ENCODE data around the gene GPR52.
"Not testable (repeated sequence)": the region's sequence is repeated elsewhere in the genome, so short reads cannot be mapped to it uniquely, and the experiment has no call there.

The GPR52 gene, protein sequence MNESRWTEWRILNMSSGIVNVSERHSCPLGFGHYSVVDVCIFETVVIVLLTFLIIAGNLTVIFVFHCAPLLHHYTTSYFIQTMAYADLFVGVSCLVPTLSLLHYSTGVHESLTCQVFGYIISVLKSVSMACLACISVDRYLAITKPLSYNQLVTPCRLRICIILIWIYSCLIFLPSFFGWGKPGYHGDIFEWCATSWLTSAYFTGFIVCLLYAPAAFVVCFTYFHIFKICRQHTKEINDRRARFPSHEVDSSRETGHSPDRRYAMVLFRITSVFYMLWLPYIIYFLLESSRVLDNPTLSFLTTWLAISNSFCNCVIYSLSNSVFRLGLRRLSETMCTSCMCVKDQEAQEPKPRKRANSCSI
- 2.6 to 3.1 reads per million in 2 donors for total RNA-seq

DNA sequence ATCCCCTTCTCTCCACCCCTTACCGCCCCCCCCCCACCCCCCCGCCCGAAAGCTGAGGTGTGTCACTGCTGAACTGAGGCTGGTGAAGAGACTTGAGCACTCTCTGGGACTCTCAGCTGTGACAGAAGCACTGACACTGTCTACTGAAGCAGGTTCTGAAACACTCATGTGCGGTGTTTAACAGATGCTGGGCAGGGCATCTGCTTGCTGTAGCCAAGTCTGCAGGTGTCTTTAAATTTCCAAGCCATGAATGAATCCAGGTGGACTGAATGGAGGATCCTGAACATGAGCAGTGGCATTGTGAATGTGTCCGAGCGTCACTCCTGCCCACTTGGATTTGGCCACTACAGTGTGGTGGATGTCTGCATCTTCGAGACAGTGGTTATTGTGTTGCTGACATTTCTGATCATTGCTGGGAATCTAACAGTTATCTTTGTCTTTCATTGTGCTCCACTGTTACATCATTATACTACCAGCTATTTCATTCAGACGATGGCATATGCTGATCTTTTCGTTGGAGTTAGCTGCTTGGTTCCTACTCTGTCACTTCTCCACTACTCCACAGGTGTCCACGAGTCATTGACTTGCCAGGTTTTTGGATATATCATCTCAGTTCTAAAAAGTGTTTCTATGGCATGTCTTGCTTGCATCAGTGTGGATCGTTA, at the start of gene GPR52:
TSS of gene GPR52 (plus strand) at position 99 of the 665 bp plus-strand sequence. CDS start at position 247, 148 bp downstream.
- DNase-seq = no peak

DNA sequence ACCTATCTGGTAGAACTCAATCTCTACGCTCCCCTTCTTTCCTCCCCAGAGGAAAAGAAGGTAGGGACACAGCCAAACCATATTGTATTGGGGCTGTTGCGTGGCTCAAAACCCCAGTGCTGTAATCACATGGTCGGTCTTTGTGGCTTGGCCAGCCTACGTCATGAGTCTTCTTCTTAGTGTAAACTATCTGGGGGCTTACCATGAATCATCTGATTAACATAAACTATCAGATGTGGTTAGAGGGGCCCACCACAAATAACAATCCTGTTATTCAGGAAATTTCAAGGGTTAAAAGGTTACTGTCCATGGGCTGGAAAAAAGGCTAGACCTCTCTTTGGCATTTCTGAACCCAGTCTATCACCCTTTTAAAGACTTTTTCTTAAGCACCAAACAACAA, 49.5 kb upstream of the GPR52 start:
- DNase-seq = no peak

DNA sequence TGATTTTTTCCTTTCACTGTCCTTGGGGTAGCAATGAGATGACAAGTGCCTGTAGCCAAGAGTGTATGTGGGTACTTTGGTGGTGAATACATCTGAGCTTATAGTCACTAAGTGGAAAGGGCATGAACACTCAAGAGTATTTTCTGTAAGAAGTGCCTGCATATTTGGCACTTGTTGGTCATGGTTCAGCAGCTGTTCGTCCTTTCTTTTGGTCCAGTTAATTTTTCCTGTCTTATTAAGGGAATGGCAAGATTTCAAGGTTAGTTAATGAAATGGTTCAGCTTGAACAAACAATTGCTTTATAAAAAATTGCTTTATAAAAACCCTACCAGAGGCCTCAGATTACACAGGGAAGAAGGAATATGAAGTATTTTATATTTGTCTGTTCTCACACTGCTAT, 48.6 kb upstream of the GPR52 start:
- DNase-seq = no peak

DNA sequence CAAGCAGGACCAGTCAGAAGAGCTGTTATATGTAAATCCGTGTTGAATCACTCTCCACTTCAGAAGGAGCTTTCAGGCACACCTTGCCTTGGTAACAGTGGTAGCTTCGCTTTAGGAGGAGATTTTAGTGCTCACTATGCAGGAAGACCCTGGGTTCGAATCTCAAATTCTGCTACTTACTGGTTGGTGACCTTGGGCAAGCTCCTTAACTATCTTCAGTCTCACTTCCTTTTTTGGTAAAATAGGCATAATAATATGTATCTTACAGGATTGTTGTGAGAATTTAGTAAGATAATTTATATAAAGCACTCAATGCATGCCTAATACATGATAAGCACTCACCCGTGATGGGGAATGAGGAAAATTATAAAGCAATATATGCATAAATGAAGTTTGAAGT, 46.7 kb upstream of the GPR52 start:
- no peak for DNase-seq

DNA sequence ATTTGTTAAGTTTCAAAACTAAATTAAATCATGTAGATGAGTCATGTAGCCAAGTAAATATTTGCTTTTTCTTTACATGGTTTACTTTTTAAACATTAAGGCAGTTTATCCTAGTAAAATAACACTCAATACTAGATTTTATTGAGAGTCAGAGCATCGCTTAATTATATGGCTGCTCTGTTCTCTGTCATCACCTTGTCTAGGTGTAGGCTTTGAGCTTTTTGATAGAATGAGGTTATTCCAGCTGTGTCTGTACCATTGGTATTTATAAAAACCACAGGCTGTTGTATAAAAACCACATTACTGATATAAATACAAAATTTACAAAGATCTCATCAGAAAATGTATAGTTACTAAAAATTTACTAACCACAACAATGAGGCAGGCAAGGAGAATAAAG, 42.5 kb upstream of the GPR52 start:
- no peak for DNase-seq

DNA sequence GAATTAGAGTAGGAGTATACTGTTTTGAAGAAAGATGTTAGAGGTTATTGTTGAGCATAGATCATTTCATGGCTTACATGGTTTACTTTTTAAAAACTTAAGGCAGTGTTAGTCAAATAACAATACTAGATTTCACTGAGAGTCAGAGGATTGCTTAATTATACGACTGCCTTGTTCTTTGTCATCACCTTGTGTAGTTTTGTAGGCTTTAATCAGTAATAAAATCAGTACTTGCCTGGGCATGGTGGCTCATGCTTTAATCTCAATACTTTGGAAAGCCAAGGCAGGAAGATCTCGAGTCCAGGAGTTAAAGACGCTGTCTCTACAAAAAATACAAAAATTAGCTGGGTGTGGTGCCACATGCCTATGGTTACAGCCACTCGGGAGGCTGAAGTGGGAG, 41.3 kb upstream of the GPR52 start:
- DNase-seq = no peak

DNA sequence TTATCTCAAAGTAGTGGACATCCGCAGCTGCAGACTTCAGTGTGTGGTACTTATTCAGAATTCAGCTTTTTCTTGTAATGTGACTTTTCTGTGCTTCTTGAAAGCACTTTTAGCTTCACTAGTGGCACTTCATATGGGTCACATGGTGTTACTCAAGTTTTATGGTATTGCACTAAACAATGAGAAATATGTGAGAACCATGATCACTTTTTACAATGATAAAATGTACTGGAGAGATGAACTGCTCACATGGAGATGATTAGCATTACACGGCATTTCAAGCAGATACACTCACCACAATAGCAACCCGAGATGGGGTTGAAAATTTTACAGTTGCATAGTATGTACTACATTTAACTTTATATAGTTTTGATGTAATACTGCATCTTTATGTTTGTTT, 40.1 kb upstream of the GPR52 start:
- no peak for DNase-seq

DNA sequence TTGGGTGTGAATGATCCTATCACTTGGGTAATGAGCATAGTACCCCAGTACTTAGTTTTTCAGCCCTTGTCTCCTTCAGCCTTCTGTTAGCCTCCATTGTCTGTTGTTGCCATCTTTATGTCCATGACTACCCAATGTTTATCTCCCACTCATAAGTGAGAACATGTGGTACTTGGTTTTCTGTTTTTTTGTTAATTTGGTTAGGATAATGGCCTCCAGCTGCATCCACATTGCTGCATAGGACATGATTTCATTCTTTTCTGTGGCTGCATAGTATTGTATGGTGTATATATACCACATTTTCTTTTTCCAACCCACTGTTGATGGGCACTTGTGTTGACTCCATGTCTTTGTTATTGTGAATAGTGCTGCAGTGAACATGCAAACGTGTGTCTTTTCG, 39.6 kb upstream of the GPR52 start:
- no peak for DNase-seq

DNA sequence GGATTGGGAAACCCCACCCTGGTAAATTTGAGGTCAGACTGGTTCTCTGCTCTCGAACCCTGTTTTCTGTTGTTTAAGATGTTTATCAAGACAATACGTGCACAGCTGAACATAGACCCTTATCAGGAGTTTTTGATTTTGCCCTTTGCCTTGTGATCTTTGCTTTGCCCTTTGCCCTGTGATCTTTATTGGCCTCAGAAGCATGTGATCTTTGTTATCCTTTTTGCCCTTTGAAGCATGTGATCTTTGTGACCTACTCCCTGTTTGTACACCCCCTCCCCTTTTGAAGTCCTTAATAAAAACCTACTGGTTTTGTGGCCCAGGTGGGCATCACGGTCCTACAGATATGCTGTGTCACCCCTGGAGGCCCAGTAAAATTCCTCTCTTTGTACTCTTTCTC, 38.0 kb upstream of the GPR52 start:
- DNase-seq = not testable (repeated sequence)

DNA sequence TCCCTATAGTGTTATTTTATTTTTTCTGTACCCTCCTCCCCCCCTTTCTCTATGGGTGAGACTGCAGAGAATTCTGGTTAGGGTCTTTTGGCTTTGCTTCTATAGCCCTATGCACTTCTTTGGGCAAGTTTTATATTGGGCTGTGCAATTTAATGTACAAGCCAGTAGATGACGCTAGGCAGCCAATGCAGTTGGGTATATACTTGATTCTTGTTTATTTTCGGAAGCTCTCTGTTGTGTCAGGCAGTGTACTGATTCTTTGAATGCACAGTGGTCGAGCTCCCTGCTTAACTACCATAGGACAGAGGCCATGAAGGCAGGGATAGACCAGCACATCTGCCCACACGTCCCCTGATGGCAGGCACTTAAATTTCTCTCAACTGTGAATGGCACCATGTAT, 34.1 kb upstream of the GPR52 start:
- no peak for DNase-seq

DNA sequence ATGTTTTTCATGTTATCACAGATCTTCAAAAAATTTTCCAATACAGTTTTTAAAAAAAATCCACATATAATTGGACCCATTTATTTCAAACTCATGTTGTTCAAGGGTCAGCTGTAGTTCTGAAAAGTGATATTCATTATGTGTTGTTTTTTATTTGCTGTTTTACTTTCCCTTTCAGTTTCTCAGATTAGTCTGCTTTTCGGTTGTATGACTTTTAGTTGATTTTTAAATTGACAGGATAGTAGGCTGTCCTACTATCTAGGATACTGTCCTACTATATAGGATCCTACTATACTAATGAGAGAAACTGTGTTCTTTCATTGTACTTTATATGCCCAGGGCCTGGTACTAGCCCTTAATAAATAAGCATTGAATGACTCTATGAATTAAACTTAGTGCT, 33.6 kb upstream of the GPR52 start:
- DNase-seq = no peak

DNA sequence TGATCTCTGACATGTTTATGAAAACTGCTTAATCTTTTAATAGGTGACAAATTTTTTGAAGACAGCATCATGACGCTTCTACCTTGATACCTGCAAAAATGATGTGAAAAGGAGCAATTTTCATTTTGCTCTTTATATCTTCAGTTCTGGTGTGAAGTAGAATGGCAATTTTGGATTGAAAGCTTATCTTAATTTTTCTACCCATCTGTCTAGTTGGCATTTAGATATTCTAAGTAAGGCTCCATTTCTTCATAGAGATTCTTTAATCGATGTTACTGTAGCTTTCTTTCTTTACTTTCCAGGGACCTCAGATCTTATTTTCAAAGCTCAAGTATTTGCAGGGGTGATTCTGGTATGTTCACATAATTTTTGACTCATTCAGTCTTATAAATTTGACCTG, 32.3 kb upstream of the GPR52 start:
- no peak for DNase-seq

DNA sequence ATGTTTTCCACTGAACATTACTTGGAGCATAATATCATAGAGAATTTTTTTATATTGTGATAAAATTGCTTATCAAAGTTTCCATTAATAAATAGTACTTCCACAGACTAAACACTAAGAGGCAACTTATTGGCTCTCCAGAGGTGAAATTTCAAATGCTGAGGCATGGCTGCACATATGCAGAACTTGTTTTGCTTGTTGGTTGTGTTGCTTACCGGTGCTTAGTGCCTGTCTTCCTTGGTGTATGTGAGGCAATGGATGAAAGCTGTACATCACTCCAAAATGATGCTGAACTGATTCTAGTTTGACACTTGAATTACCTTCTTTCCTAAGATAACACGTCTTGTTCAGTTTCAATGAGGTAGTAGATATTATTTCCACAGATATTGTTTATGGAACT, 29.8 kb upstream of the GPR52 start:
- DNase-seq = no peak

DNA sequence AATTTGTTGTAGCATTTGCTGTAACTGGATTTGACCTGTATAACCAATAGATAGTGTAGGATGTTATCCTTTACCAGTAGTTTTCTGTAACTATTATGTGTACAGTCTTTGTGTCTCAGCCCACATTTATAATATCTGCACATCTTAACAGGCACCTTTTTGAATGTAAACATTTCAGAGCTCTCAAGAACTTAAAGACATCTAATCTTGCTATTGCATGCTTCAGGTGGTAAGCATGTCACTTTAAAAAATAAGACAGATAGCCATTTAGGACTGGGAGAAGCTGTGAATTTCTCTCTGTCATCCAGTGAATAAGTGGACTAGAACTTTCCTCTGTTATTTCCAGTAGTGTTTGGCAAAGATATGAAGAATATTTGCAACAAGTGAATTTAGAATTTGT, 22.6 kb upstream of the GPR52 start:
- no peak for DNase-seq

DNA sequence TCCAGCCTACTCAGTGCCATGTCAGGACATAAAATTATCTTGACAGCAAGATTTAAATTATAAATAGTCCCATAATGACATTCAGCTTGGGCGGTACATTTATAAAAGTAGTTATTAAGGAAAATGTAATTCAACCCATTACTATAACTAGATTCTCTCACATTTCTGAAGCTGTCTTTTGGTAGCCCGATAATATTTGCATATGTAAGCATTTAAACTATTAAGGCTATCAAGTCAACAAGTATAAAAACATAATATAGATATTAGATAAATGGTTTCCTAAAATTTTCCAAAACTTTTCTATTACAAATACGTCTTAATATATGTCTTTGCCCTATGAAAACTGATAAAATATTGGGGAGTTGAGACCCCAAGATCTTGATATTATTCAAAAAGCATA, 21.6 kb upstream of the GPR52 start:
- DNase-seq = no peak

DNA sequence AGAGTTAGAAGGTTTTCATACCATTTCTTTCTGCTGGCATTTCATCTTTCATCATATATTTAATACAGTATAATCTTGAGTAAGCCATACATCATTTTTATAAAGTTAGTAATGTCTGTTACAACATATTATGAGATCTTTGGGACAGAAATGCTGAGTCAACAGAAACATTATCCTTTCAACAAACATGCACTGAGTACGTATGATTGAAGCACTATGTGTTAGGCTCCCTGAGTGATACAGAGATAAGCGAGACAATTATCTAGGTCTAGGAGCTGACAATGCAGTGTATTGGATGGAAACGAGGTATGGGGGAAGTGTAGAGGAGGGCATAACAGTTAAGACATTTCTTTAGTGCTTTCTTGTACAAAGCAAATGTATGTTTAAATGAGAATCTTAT, 19.7 kb upstream of the GPR52 start:
- no peak for DNase-seq

DNA sequence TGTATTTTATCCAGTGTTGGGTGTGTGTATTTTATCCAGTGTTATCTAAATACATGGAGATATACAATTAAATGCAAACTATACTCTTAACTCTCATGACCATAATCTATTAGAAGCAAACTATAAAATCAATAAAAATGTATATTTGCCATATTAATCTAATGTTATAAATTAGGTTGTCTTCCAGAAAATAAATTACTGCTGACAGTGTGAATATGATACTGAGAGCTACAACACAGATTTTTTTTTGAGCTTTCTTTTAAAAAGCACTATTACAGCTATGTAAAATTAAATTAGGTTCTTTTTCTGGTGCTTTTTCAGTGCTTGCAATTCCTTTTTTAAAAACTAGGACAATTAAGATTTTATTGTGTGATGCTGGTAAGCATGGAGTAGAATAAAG, 19.0 kb upstream of the GPR52 start:
- no peak for DNase-seq

DNA sequence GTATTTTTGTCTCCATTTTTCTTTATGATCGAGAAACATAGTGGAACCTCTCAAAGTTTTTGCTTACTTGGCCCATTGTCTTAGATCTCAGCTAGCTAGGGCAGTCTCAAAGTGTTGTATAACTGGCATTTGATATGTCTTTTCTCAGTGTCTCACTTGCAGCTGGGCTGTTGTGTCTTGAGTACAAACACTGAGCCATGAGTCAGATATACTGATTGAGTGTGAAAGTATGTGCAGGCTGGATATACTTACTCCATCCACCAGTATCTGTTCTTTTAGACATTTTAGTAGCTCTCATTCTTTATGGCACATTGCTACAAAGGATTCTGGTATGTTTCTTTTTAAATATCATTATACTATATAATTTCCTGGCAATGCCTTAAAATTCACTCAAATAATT, 14.3 kb upstream of the GPR52 start:
- no peak for DNase-seq

DNA sequence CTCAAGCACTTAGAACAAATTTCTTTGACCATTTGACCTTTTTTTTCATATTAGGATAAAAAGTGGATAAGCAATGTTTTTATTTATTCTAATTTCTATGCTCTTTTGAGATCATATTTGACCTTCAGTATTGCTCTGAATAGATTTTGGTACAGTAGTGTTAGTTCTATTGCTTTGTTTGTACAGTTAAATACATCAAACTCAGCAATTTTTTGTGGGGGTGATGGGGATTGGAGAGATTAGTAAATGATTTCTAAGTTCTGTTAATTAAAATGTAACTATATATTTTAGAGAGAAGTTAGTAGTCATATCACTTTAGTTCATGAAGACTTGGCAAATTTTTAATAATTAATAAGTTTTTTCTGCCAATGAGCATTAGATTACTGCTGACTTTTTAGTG, 2.4 kb upstream of the GPR52 start:
- no peak for DNase-seq

DNA sequence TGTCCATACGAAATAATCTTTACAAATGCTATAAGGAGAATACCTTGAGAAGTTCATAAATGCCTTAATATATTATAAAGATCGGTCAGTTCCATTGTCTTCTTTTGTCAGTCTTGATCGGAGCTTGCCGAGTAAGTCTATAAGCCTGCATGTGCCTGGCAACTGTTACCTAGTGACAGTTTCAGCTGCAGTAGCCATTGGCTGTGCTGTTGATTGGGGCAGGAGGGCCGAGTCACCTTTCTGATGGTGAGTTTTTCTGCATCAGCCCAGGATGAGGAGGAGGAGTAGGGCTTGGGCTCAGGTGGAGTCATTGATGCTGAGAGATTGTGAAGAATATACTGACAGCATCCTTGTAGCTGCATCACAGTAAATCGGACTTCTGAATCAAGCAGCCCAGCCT, 1.9 kb upstream of the GPR52 start:
- DNase-seq = no peak

DNA sequence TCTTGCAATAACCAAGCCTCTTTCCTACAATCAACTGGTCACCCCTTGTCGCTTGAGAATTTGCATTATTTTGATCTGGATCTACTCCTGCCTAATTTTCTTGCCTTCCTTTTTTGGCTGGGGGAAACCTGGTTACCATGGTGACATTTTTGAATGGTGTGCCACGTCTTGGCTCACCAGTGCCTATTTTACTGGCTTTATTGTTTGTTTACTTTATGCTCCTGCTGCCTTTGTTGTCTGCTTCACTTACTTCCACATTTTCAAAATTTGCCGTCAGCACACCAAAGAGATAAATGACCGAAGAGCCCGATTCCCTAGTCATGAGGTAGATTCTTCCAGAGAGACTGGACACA, 743 bp downstream of the GPR52 start:
- DNase-seq = no peak

DNA sequence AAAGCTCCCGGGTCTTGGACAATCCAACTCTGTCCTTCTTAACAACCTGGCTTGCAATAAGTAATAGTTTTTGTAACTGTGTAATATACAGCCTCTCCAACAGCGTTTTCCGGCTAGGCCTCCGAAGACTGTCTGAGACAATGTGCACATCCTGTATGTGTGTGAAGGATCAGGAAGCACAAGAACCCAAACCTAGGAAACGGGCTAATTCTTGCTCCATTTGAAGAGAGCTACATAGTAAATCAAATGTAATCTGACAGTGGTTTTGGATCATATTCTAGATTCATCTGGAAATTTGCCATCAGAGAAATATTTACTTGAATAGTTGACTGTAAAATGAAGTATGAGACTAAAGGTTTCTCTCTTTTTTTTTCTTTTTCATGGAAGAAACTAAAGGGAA, 1.2 kb downstream of the GPR52 start:
- no peak for DNase-seq

DNA sequence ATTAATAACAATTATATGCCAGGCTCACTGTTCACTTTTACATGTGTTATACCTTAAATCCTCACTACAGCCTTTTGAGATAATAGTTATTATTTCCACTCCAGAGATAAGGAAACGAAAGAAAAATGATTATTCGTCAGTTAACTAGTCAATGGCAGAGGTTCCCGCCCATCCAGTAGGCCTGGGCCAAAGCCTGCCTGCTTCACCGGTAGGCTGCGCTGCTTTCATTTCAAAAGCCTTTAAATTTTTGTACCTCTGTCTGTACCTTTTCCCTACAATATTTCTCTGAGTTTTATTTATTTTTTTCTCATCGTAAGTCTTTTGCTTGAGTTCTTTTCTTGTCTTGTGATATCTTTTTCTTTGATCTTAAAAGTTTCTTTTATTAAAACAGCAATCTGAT, 3.6 kb downstream of the GPR52 start:
- DNase-seq = no peak

DNA sequence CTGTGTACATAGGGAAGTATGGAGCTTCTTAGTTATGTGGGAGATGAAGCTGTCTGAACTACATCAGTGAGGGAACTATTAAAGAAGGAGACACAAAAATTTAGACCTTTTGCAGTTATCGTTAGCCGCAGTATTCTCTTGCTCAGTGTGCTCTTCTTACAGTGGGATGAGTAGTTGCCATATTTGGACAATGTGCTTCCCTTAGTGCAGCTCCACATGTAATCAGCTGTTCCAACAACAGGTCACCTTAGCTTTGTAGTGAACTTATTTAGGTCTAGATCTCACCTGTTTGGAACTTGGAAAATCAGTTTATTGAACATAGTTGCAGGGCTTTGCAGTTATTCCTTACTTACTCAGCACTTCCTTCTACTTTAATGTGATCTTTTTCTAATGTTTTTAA, 18.1 kb downstream of the GPR52 start:
- DNase-seq = no peak

DNA sequence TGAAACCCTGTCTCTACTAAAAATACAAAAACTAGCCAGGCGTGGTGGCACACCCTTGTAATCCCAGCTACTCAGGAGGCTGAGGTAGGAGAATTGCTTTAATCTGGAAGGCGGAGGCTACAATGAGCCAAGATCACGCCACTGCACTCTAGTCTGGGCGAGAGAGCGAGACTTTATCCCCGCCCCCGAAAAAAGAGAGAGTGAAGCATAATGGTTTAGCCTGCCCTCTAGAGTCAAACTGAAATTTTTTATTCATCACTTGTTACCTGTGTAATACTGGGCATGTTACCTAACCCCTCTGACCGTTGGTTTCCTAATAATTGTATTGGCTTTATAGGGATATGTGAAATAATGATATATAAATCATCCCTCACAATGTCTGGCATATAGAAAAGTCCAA, 18.8 kb downstream of the GPR52 start:
- DNase-seq = no peak

Measured in activated gamma-delta T cell (primary cell).